Measurements from ENCODE around the gene HCRTR1.

HCRTR1 gene

GRCh38 chr1:31617916-31618746 lies 642 bp downstream of the HCRTR1 start:
- POLR2A ChIA-PET = interaction anchor here (1.5 kb wide), 1 partner anchor 34 kb away, joined by 4 read pairs; no protein-coding TSS in a partner anchor
- TF ChIP-seq ZBTB20 (tag by site-specific recombination; IDR thresholded peaks at IDR 0.05) (peak; percentile 18; the same call in 1 of the 2 replicates), KLF8 (tag by site-specific recombination; IDR thresholded peaks at IDR 0.05) (peak; percentile 56; the same call in 1 of the 2 replicates), GLIS1 (tag by site-specific recombination; IDR thresholded peaks at IDR 0.05) (peak; percentile 37; the same call in 1 of the 2 replicates), ZNF350 (tag by site-specific recombination; IDR thresholded peaks at IDR 0.05) (no peak), OVOL3 (tag by site-specific recombination; IDR thresholded peaks at IDR 0.05) (no peak), ZNF2 (tag by site-specific recombination; IDR thresholded peaks at IDR 0.05) (peak; percentile 36; the same call in 1 of the 2 replicates), GLIS2 (tag by site-specific recombination; IDR thresholded peaks at IDR 0.05) (peak; percentile 95), SP3 (tag by site-specific recombination; IDR thresholded peaks at IDR 0.05) (peak; percentile 43; the same call in 1 of the 2 replicates), ZBTB17 (tag by site-specific recombination; IDR thresholded peaks at IDR 0.05) (peak; percentile 61), ZBTB10 (tag by site-specific recombination; IDR thresholded peaks at IDR 0.05) (peak; percentile 89), ZNF335 (tag by site-specific recombination; conservative IDR thresholded peaks at IDR 0.05) (peak; percentile 86), SP2 (tag by site-specific recombination; IDR thresholded peaks at IDR 0.05) (peak; percentile 21; the same call in 1 of the 2 replicates), ZNF544 (tag by site-specific recombination; IDR thresholded peaks at IDR 0.05) (no peak), ZNF777 (tag by site-specific recombination; IDR thresholded peaks at IDR 0.05; ENCODE audit: borderline replicate concordance) (peak; percentile 39; the same call in 1 of the 2 replicates), ZNF837 (tag by site-specific recombination; IDR thresholded peaks at IDR 0.05) (no peak), ZNF660 (tag by site-specific recombination; IDR thresholded peaks at IDR 0.05) (0 out of 2 replicates have a peak, but pooled peaks have one; percentile 50), ZBTB26 (tag by site-specific recombination; optimal IDR thresholded peaks at IDR 0.05) (peak; percentile 52), ZNF692 (tag by site-specific recombination; IDR thresholded peaks at IDR 0.05) (no peak), ZEB2 (tag by site-specific recombination; IDR thresholded peaks at IDR 0.05) (0 out of 2 replicates have a peak, but pooled peaks have one; percentile 38), KLF9 (tag by site-specific recombination; IDR thresholded peaks at IDR 0.05; ENCODE audit: low read depth) (peak; percentile 52), ZNF423 (tag by site-specific recombination; IDR thresholded peaks at IDR 0.05) (peak; percentile 39; the same call in 1 of the 2 replicates), GLI4 (tag by site-specific recombination; IDR thresholded peaks at IDR 0.05) (no peak), CTCF (tag by site-specific recombination; IDR thresholded peaks at IDR 0.05) (peak; percentile 86), PRDM10 (tag by site-specific recombination; IDR thresholded peaks at IDR 0.05) (peak; percentile 24; the same call in 1 of the 2 replicates)

More at GRCh38 chr1:31617916-31618746, 642 bp downstream of the HCRTR1 start:
- CTCF ChIA-PET = interaction anchor here (0.6 to 2.5 kb wide), 34 partner anchors 9 to 826 kb away, joined by 3 to 47 read pairs (median 4); partner anchors contain the start of gene PEF1
- Histone ChIP-seq H3K9me3 (ENCODE audit: control insufficient read depth, insufficient read depth, low read depth, low read length) (no peaks in the 10 kb centered on the region), H3K4me3 (ENCODE audit: low read depth, low read length) (peak overlapping the region; percentile 47), H3K4me1 (ENCODE audit: control insufficient read depth, insufficient read depth, low read length) (no peaks in the 10 kb centered on the region), H3K36me3 (ENCODE audit: control insufficient read depth in 2 of 2, insufficient read depth in 1 of 2, low read length in 2 of 2) (no peaks in the 10 kb centered on the region), H3K27ac (ENCODE audit: extremely low read depth, low read depth, low read length) (no peak overlapping the region; the same call in 1 of the 2 replicates)

Measured in HEK293 (cell line).